ENCODE results near the gene DNAI2. TPM values are rescaled to one million over a fixed set of nuclear protein-coding genes. Genes with fewer than 3 reads are reported as not detected.

Gene DNAI2
- total RNA-seq, 6 donors from 2014 or later: 0.29 to 16.1 (median 3.7) TPM

GRCh38 chr17:74243013-74243755 lies 30.9 kb upstream of the DNAI2 start:
- 65 to 78% methylated on average over 3 to 12 of the region's 13 CpGs for WGBS, 2 donors
- ATAC-seq (ENCODE audit: low FRiP score in 2 of 2): no peak

GRCh38 chr17:74244128-74244527 lies 29.9 kb upstream of the DNAI2 start:
- H3K27me3 ChIP-seq: no peaks in the 10 kb centered on the region
- TF ChIP-seq POLR2AphosphoS5 (IDR thresholded peaks at IDR 0.05): no peak
- no peak for TF ChIP-seq CTCF (IDR thresholded peaks at IDR 0.05)
- TF ChIP-seq EP300 (IDR thresholded peaks at IDR 0.05): no peak
- TF ChIP-seq POLR2A (IDR thresholded peaks at IDR 0.05): no peak
- DNase-seq: no peak
- no peak for ATAC-seq (ENCODE audit: low FRiP score in 2 of 2)
- peaks cover 0 to 5% (median 0%) of the 10 kb centered on the region in 4 donors for H3K36me3 ChIP-seq
- no peaks in the 10 kb centered on the region for H3K9me3 ChIP-seq
- H3K4me1 ChIP-seq: peaks cover 0 to 24% (median 7%) of the 10 kb centered on the region in 4 donors
- H3K27ac ChIP-seq: no peak overlapping the region
- 90% methylated on average over 10 of the region's 10 CpGs for WGBS, 2 donors
- no peak overlapping the region for H3K4me3 ChIP-seq

More at GRCh38 chr17:74243013-74243755, 30.9 kb upstream of the DNAI2 start:
- H3K36me3 ChIP-seq: peaks cover 0 to 5% (median 0%) of the 10 kb centered on the region in 4 donors
- H3K4me3 ChIP-seq: no peak overlapping the region
- H3K27me3 ChIP-seq: no peaks in the 10 kb centered on the region
- H3K9me3 ChIP-seq: no peaks in the 10 kb centered on the region
- TF ChIP-seq CTCF (IDR thresholded peaks at IDR 0.05) (no peak), EP300 (IDR thresholded peaks at IDR 0.05) (no peak), POLR2A (IDR thresholded peaks at IDR 0.05) (no peak), POLR2AphosphoS5 (IDR thresholded peaks at IDR 0.05) (no peak)
- peak in 1 of 2 donors; percentile 39 for DNase-seq
- no peak overlapping the region for H3K27ac ChIP-seq
- peaks cover 0 to 24% (median 7%) of the 10 kb centered on the region in 4 donors for H3K4me1 ChIP-seq

- H3K36me3 ChIP-seq: peaks cover 0 to 5% (median 0%) of the 10 kb centered on the region in 4 donors
- DNase-seq (peak in 1 of 2 donors; percentile 52), ATAC-seq (ENCODE audit: low FRiP score in 2 of 2) (no peak)
- H3K4me3 ChIP-seq: no peak overlapping the region
- H3K27me3 ChIP-seq: no peaks in the 10 kb centered on the region
- no peak overlapping the region for H3K27ac ChIP-seq
- H3K4me1 ChIP-seq: peaks cover 0 to 24% (median 7%) of the 10 kb centered on the region in 4 donors
- H3K9me3 ChIP-seq: no peaks in the 10 kb centered on the region
- TF ChIP-seq CTCF (IDR thresholded peaks at IDR 0.05): no peak
- no peak for TF ChIP-seq EP300 (IDR thresholded peaks at IDR 0.05)
- TF ChIP-seq POLR2A (IDR thresholded peaks at IDR 0.05): no peak
- TF ChIP-seq POLR2AphosphoS5 (IDR thresholded peaks at IDR 0.05): no peak
- WGBS, 2 donors: 50 to 62% methylated on average over 6 of the region's 6 CpGs
Observed at GRCh38 chr17:74244548-74244947, 29.5 kb upstream of the DNAI2 start.

- H3K4me3 ChIP-seq: no peak overlapping the region
- no peaks in the 10 kb centered on the region for H3K9me3 ChIP-seq
- DNase-seq (peak in 1 of 2 donors; percentile 67), ATAC-seq (ENCODE audit: low FRiP score in 2 of 2) (no peak)
- no peak overlapping the region for H3K27ac ChIP-seq
- peaks cover 0 to 5% (median 0%) of the 10 kb centered on the region in 4 donors for H3K36me3 ChIP-seq
- peaks cover 0 to 24% (median 7%) of the 10 kb centered on the region in 4 donors for H3K4me1 ChIP-seq
- WGBS, 2 donors: 74 to 89% methylated on average over 9 to 14 of the region's 21 CpGs
- H3K27me3 ChIP-seq: no peaks in the 10 kb centered on the region
- TF ChIP-seq POLR2AphosphoS5 (IDR thresholded peaks at IDR 0.05): no peak
- TF ChIP-seq EP300 (IDR thresholded peaks at IDR 0.05): no peak
- TF ChIP-seq POLR2A (IDR thresholded peaks at IDR 0.05): no peak
- TF ChIP-seq CTCF (IDR thresholded peaks at IDR 0.05): no peak
Observed at GRCh38 chr17:74245145-74245831, 28.7 kb upstream of the DNAI2 start.

Data from upper lobe of left lung (tissue), 6 donors.